NCI-H1092 treated with DMSO at 0.1 percent for 48 hours (cell line): ENCODE measurements around the gene PHLPP1.

Experiments
- DNase-seq: peaks from one replicate; lab custom pipeline; 2025; lab: John Stamatoyannopoulos, UW

The PHLPP1 gene

DNA sequence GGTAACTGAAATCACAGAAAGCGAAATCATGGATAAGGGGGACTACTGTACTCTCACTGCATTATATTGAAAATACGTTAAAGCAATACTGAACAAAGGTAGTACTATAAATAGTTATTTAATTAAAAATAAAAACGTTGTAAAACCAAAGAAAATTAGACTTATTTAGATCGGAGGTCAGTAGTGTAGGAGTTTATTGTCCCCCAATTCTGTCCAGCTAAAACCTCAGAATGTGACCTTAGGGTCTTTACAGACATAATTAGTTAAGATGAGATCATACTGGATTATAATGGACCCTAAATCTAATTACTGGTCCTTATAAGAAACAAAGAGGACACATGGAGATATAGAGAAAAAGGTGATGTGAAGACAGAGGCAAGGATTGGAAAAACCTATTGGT is 95.3 kb downstream of the PHLPP1 start:
- DNase-seq = no peak

DNA sequence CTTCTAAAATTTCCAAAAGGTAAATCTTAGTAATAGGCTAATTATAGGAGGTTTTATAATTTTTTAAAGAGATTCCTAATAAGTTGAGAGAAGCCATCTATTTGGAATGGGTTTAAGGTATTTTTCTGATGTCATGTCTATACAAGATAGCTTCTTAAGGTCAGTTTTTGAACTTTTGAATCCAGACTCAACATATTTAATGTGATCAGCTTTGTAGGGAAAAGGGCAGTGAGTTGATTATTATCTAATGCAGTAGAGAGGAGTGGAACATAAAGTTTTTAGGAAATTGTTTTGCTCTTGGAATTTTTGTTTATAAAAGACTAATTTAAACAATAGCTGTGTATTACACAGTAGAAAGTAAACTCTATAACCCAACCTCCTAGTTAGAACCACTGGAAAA is 96.3 kb downstream of the PHLPP1 start:
- no peak for DNase-seq

DNA sequence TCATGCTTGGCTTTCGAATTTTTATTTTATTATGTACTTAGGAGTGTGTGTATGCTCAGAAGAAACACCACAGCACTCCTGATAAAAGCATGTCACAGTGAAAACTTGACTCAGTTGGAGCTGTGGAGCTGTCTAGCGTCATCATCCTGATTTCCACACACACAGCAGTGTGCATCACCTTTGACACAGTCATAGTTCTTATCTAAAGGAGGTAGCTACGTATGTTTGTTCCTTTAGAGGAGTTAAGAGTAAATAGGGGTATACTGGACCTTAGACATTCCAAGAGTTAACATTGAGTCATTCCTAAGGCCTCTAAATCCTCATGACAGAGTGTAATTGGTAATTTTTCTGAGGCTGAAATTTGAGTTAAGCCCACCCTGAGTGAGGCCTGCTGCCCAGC is 96.9 kb downstream of the PHLPP1 start:
- DNase-seq = no peak

DNA sequence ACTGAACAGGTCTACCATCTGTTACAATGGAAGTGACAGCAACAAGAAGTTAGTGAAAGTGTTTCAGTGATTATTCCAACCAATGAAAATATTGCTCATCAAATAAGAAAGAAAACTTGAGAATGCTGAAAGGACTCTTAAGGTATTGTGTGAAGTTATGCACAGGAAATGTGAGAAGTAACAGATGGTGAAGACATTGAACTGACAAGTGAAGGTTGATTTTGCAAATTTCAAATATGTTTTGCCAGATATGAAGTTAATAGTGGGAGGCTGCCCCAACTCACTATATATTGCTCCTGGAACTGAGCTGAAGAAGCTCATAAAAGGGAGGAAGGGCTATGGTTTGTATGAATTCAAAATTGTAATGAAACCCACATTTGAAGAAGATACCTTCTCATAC is 97.5 kb downstream of the PHLPP1 start:
- no peak for DNase-seq

DNA sequence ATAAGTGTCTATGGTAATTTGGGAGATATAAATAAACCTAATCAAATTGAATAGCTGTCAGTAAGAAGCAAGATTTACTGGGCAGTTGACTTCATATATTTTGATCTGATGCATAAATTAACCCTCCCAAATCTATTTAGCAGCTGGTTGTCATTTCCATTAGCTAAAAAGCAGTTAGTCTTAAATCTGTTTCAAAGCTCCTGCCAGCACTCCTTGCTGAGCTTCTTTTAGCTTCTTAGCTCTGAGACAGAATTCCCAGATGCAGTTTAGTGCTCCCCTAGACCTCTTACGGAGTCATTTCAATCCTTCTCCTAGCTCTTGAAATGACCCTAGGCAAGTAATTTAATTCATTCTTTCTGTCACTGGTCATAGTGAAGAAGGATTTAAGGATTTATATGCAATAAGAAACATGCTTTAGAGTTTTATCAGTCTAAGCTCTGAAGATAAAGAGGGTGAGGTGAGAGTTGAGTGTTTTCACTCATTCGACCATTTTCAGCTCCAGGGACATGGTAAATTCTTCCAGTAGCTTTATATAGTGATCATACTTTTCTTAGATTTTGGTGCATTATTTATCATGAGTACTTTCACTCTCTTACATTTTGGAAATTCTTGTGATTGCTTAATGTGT is 98.9 kb downstream of the PHLPP1 start:
- no peak for DNase-seq

DNA sequence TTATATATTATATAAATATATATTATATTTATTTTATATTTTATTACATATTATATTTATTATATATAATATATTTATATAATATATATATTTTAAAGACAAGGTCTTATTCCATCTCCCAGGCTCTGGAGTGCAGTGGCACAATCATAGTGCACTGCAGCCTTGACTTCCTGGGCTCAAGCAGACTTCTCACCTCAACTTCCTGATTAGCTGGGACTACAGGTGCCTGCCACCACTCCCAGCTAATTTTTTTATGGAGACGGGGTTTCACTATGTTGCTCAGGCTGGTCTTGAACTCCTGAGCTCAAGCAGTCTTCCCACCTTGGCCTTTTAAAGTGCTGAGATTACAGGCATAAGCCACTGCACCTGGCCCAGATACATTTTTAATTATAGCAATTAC is 110.0 kb downstream of the PHLPP1 start:
- DNase-seq = no peak

DNA sequence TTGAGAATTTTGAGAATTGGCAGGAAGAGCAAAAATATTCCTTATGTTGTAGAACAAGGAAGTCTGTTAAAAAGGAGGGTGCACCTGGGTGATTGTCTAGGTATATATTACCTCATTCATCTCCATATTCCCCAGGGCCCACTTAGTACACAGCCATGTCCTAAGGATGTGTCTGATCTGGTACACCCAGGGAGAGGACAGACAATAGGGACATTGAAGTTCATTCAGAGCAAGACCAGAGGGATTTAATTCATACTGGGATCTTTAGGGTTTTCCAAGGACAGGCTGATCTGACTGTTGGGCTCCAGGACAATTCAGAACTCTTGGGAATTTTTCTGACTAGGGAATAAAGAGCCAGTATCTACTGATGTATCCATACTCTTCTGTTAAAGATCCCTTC is 112.1 kb downstream of the PHLPP1 start:
- no peak for DNase-seq

DNA sequence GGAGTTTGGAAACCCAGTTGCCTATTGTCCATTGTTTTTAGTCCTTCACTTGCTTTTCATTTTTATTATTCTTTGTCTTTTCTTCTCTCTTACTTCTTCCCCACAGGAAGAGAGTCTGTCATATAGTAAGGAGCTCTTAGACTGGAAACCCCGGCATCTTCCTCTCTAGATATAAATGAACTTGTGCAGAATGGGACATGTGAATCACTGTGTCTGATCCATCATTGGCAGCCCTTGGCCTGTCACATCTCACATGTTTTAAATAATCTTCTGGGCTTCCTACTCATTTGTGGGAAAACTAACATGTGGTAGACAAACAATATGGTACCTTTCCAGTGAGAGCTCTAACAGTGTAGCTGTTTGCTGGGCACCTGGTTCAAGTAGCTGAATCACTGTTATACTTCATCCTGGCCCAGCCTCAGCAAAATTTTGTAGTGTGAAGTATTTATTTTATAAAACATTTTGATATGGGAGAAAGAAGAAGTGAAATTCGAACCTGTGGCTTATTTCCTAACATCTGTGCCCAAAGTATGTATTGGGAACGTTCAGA is 112.8 kb downstream of the PHLPP1 start:
- DNase-seq = no peak

DNA sequence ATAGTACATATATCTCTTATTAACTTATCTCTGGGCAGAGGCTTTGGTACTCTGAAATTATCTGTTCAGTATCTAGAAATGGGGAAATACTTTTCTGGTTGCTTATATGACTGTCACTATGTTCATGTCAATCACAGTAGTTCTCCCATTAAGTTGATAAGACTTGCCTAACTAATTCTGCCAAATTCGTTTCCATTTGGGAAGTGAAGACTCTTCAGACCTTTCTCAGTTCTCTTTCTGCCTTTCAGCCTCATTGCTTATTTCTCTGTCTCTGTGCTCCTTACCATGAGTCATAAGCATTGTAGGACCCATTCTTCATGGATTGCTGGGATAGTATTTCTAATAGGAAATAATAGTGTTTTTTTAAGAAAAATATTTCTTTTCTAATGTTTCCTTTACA is 113.5 kb downstream of the PHLPP1 start:
- no peak for DNase-seq

DNA sequence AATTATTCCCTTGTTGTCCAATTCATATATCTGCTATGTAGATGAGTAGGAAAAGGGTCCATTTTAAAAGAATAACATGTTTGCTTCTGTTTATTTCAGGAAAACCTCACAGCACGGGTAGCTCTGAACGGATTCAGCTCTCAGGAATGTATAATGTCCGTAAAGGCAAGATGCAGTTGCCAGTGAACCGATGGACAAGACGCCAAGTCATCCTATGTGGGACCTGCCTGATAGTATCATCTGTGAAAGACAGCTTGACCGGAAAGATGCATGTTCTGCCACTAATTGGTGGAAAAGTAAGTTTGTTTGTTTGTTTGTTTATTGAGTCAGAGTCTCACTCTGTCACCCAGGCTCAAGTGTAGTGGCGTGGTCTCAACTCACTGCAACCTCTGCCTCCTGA is 114.6 kb downstream of the PHLPP1 start:
- no peak for DNase-seq

DNA sequence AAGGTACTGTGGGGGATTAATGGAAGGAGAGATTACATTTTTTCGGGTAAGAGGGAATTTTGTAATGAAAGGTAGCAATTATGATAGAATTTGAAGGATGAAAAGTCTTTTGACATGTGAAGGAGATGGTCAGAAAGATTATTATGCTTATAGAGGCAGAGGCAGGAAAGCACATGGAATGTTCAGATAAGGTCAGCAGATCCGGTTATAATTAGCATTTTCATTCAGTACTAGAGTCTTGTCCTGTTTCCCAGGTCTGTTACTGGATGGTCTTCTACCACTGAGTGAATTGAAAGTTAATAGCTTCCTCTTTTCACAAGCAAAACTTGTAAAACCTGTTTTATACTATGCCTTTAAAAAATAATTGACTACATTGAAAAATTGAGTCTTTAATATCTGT is 116.9 kb downstream of the PHLPP1 start:
- no peak for DNase-seq

DNA sequence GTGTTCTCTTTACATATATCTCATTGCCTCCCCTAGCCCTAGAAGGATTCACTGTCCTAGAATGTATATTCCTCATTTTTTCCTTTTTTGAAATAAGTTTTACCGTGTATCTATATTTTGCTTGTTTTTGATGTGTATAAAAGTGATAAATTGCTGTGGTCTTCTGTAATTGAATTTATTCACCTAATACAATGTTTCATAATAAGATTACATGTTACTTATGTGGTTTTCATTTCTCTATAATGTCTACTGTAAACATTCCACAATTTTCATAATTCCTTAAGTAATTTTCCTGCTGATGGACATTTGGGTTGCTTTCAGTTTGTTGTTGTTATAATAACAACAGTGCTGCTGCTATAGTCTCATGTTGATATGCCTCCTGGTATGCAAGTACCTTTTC is 118.2 kb downstream of the PHLPP1 start:
- no peak for DNase-seq

DNA sequence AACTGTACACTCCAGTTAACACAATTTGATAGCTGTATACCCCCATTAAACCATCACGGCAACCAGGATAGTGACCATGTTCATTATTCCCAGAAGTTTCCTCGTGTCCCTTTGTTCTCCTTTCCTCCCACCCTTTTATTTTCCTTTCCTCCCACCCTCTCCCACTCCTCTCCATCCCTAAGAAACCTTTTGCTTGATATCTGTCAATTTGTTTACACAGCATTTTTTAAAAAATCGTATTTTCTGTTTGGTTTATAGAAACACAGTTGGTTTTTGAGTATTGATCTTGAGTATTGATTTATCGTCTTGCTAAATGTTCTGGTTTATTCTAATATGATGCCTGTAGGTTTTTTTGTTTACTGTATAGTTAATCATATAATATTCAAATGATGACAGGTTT is 119.4 kb downstream of the PHLPP1 start:
- no peak for DNase-seq

DNA sequence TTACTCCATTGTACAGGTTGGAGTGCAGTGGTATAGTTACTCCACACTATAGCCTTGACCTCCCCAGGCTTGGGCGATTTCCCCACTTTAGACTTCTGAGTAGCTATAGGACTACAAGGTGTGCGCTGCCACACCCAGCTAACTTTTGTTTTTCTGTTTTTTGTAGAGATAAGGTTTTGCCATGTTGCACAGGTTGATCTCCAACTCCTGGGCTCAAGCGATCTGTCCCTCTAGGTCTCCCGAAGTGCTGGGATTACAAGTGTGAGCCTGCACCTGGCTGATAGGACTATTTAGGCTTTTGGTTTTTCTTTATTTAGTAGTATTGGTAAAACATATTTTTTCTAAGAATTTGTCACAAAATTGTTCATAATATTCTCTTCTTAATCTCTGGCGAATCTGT is 121.7 kb downstream of the PHLPP1 start:
- no peak for DNase-seq

DNA sequence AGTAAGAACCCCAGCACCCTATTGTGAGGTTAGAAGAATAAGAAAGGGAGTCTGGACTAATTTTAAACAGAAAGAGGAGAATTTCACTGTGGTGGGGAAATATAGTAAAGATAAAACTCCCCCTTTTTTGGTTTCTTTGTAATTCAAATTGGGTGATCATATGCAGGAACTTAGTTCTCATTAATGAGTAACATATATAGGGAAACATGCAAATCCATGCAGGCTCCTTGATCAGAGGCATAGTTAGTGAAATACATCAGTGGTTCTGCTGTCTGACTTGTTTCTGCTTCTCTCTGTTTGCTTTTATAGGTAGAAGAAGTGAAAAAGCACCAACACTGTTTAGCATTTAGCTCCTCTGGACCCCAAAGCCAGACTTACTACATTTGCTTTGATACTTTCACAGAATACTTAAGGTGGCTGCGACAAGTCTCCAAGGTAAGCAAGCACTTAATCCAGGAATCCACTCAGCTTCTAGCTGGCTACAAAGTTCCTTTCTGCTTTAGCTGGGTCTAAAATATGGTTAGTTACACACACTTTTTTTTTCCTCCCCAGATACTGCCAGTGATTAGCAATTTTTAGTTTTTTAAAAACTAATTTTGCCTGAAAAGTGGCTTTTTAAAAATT is 123.2 kb downstream of the PHLPP1 start:
- no peak for DNase-seq

DNA sequence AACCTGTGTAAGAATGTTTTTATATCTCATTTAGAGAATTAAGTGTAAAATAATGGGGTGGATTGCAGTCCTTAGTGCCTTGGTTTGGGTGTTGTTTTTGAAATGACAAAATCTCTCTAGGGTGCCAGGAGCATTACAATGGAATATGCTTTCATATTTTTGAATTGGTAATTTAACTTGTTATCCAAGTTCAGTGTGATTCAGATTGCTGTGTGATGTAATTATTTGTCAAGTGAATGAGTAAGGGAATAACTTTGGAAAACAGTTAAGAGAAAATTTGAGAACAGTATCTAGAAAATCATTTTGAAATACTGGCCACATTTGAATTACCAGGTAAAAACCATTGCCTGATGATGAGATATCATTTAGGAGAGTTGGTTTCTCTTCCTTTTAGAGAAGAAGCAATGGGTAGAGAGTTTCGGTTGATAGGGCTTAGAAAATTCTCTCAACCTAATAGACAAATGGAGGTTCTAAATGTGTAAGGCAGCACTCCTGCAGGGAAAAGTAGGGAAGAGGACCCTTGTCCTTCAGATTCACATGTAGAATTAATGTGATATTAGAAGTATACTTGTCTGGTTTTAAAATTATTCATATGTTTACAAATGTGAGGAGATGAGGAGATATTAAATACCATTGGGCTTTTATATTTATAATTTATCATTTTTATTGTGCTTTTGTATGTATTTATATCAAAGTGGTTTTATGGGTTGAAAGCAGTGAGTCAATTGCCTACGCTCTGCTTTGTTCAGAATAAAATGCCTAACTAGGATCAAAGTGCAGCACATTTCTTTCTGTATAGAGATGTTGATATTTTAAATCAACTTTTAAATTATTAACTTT is 124.8 kb downstream of the PHLPP1 start:
- DNase-seq = no peak

DNA sequence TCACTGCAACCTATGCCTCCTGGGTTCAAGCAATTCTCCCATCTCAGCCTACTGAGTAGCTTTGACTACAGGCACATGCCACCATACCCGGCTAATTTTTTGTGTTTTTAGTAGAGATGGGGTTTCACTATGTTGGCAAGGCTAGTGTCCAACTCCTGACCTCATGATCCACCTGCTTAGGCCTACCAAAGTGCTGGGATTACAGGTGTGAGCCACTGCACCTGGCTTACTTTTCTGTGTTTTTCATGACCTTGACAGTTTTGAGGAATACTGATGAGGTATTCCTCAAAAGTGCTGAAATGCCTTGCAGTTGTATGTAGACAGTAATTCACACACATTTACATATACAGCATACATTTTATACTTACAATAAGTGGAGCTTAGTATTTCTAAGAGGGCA is 126.1 kb downstream of the PHLPP1 start:
- no peak for DNase-seq

DNA sequence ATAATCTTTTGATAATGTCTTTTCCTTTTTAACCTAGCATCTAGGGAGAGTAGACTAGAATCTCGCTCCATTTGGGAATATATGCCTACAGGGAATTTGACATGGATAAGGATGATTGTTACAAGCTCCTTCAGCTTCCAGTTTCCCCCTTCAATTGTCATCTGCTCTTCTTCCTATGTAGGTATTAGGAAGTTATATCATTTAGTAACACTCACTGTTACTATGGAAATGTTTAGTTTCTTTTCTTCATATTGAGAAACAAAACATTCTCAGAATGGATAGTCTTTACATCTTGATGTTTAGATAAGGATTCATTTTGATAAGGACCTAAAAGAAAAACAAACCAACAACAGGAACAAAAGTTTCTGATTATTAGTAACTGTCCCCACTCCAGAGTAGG is 127.6 kb downstream of the PHLPP1 start:
- no peak for DNase-seq

DNA sequence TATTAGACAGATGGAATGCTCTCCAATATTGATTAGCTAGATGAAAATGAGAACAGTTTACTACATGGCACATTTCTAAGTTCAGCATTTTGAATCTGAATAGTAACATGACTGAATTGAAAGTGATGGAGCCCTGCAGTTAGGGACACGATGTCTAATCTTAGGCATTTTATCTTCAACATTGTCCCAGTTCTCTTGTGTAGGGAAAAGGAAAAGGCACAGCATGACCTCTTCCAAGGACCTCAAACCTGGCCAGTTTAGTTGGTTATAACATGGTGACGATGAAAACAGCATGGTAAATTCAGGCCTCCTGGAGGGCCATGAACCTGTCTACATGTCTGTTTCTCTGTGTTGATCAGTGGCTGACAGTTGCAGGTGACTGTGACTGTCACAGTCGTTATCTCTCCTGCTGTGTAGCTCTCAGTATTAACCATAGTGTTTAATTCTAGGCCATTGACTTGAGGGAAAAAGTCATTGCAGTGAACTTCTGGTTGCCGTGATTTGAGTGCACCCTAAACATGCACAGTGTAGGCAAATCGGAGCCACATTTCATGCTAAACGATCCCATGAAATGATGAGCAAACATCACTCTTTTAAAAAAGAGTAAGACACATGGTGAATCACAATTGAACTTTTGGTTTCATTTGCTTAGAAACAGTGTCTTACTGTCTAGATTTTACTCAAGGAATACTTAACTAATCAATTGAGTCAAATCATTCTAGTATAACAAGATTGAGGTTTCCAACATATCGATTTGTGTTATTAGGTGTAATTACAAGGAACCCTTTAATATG is 129.7 kb downstream of the PHLPP1 start:
- DNase-seq = no peak

DNA sequence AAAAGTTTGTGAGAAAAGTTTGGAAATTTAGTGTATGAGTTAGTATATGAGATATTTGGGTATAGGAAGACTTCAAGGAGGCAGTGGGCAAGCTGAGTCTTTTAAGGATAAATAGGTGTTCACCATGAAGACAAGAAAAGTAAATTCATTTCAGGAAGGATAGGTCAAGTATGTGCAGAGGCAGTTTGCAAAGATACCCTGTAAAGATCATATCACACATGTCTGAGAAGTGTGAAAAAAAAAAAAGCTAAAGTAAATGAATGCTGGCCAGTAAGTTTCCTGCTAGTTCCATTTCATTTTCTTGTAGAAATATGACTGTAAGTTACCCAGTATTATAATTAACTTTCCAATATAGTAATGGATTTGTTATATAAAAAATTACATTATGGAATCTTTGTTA is 131.0 kb downstream of the PHLPP1 start:
- DNase-seq = no peak

DNA sequence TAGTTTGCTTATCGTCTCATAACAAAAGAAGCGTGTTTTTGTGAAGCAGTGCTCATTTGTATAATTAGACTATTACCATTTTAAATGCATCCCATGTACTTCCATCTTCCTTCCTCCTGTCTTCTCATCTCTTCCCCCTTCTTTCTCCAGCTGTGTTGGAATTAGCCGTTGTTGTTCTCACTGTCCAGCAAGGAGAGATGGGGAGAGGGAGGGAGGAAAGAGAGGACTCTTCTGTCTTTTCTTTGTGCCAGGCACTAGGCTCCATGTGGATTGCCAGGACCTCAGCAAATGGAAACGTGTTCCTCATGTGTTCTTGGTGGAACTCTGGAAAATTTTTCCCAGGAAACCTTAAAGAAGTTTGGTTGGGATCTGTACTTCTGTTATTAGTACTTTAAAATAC is 131.7 kb downstream of the PHLPP1 start:
- DNase-seq = no peak

DNA sequence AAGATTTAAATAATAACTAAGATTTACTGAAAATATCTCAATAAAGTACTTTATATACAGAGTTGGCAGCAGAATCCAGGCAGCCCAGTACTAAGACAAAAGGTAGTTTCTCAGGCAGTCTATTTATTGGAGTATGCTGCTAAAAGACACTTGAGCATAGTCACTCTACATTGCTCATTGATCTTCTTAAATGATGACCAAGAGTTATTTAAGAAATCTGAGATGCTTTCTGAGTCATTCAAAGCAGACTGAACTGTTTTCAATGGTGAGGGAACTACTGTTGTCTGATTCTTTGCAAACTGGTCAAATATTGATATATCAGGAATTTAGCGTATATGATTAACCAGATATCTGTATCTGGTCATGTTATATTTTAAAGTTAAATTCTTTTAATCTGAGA is 133.6 kb downstream of the PHLPP1 start:
- no peak for DNase-seq
